Smooth muscle cell (in vitro differentiated cells): ENCODE data around the gene FBXL4. TPM values are rescaled to one million over a fixed set of nuclear protein-coding genes. Genes with fewer than 3 reads are reported as not detected.

Experiments
- DNase-seq: peaks from one replicate; lab custom pipeline; 2025; ENCODE audit not compliant: unreplicated experiment; lab: John Stamatoyannopoulos, UW
- H2AFZ ChIP-seq: fragments of 200-600 bp; sonication (generic); 2 replicates; pipeline ENCODE4 v1.6.0; 2016; ENCODE audit warnings: antibody characterized with exemption, low read depth, mild to moderate bottlenecking
- H3F3A ChIP-seq: fragments of 200-600 bp; sonication (generic); 2 replicates; pipeline ENCODE4 v1.6.0; 2017; ENCODE audit warnings: antibody characterized with exemption, low read depth
- H3K27ac ChIP-seq: fragments of 200-600 bp; sonication (generic); 2 replicates; pipeline ENCODE4 v1.5.1; 2016; ENCODE audit warnings: low read depth, mild to moderate bottlenecking
- H3K27me3 ChIP-seq: fragments of 200-600 bp; sonication (generic); 2 replicates; pipeline ENCODE4 v1.6.1; 2016; ENCODE audit warnings: low read depth, mild to moderate bottlenecking
- H3K36me3 ChIP-seq: fragments of 200-600 bp; sonication (generic); 2 replicates; pipeline ENCODE4 v1.5.1; 2016; ENCODE audit warnings: low read depth
- H3K4me1 ChIP-seq: fragments of 200-600 bp; sonication (generic); 2 replicates; pipeline ENCODE4 v1.5.1; 2016; ENCODE audit warnings: low read depth
- H3K4me2 ChIP-seq: fragments of 200-600 bp; sonication (generic); 2 replicates; pipeline ENCODE4 v1.6.0; 2016; ENCODE audit warnings: mild to moderate bottlenecking
- H3K4me3 ChIP-seq: fragments of 200-600 bp; sonication (generic); 2 replicates; pipeline ENCODE4 v1.5.1; 2016; ENCODE audit warnings: mild to moderate bottlenecking
- H3K79me2 ChIP-seq: fragments of 200-600 bp; sonication (generic); 2 replicates; pipeline ENCODE4 v1.6.0; 2016; ENCODE audit warnings: low read depth, mild to moderate bottlenecking
- H3K9ac ChIP-seq: fragments of 200-600 bp; sonication (generic); 2 replicates; pipeline ENCODE4 v1.6.0; 2016; ENCODE audit warnings: low read depth
- H3K9me3 ChIP-seq: fragments of 200-600 bp; sonication (generic); replicated peaks from 2 replicates; pipeline ENCODE4 v1.5.1; 2016; ENCODE audit warnings: low read depth
- H4K20me1 ChIP-seq: fragments of 200-600 bp; sonication (generic); 2 replicates; pipeline ENCODE4 v1.6.0; 2016; ENCODE audit warnings: low read depth
- WGBS: methylation state at CpG from one replicate; pipeline ENCODE4 v1.1.7; 2016; ENCODE audit warnings: low lambda C conversion rate; 5-methylcytosine and 5-hydroxymethylcytosine counted together
- polyA plus RNA-seq: library from polyadenylated mRNA; unstranded; fragments of >200 nt; fragmentation: Nextera tagmentation; extraction: Ambion mirVana; gene quantifications from 2 replicates; pipeline ENCODE4 v1.2.1, GENCODE V29; 2016
- total RNA-seq: library from RNA; depleted of rRNA; stranded (reverse); fragments of >200 nt; gene quantifications from 2 replicates; pipeline ENCODE4 v1.2.3, GENCODE V29; 2014
- TF ChIP-seq, protein P1 (sequence below): fragments of 200-600 bp; sonication (generic); IDR thresholded peaks from 2 replicates; pipeline ENCODE4 v1.5.1; 2017; ENCODE audit warnings: borderline replicate concordance, mild to moderate bottlenecking, antibody characterized with exemption; ENCODE audit not compliant: insufficient read depth, poor library complexity, severe bottlenecking

Gene FBXL4
- total and polyA plus RNA-seq, 2 experiments from 2014 or later: 7.3 to 18.8 TPM

DNA sequence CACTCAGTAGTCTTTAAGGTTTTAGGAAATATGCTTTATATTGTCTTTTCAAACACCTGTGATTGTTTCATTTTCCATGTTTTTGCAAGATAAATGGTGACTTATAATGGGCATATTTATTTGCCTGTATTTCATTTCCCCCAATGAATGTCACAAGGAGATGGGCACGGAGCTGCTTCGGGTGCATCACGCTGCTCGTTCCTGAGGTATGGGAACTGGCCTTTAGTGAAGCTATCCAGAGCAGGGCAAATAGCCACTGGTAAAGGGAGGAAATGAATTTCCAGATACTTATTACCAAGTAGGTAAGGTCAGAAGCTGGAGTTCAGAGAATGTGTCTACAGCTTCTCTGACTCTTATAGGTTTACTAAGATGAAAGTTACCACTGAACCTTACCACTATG is 109.7 kb downstream of the FBXL4 start:
- TF ChIP-seq, protein P1, sequence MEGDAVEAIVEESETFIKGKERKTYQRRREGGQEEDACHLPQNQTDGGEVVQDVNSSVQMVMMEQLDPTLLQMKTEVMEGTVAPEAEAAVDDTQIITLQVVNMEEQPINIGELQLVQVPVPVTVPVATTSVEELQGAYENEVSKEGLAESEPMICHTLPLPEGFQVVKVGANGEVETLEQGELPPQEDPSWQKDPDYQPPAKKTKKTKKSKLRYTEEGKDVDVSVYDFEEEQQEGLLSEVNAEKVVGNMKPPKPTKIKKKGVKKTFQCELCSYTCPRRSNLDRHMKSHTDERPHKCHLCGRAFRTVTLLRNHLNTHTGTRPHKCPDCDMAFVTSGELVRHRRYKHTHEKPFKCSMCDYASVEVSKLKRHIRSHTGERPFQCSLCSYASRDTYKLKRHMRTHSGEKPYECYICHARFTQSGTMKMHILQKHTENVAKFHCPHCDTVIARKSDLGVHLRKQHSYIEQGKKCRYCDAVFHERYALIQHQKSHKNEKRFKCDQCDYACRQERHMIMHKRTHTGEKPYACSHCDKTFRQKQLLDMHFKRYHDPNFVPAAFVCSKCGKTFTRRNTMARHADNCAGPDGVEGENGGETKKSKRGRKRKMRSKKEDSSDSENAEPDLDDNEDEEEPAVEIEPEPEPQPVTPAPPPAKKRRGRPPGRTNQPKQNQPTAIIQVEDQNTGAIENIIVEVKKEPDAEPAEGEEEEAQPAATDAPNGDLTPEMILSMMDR: no peak
- no peak for DNase-seq
- peaks cover 97% of the 10 kb centered on the region for H3K27me3 ChIP-seq

DNA sequence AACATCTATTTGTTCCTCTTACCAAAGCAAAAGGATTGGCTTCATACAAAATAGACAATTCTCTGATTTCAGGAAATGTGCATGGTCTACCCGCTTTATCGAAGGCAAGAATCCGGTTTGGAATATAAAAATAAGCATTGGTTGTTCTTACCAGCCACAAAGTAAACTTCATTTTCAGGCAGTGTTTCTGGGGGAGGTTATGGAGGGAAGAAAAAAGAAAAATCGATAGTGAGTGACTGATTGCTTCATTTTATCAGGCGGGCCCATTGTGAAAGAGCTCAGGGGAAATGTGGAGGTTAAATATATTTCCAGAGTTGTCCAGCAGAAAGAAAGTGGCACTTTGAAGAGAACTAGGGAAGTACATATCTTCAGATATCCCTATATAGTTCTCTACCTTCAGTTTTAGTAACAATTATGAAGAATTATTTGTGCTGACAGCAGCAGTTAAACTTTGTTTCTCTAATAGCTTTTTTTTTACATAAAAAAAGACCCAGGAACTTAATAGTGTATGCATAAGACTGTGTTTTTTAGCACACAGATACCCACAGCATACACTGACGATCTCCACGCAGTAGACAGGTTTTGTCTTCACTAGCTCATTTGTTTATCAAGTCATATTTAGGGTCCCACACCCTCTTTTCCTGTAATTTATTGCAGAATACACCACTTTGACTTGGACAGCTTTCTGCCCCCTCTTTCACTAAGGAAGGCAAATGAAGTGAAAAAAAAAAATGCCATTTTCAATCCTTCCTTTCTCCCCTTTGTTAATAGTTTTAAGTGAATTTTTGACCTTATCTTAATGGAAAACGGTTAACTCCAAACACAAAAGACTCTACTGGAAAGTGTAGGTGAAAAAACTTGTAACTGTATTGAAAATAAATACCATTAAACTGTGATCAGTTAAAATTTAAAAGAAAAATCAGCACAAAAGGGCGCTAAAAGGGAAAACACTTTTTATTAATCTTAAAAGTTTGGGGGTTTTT is 110.5 kb downstream of the FBXL4 start:
- DNase-seq: no peak
- Histone ChIP-seq H4K20me1 (no peaks in the 10 kb centered on the region), H3K4me1 (peaks cover 14% of the 10 kb centered on the region), H3K4me3 (no peak overlapping the region), H3K9me3 (no peaks in the 10 kb centered on the region), H3K27ac (no peak overlapping the region), H2AFZ (no peak overlapping the region), H3K27me3 (peaks cover 97% of the 10 kb centered on the region), H3K36me3 (no peaks in the 10 kb centered on the region), H3K9ac (no peak overlapping the region), H3F3A (no peaks in the 10 kb centered on the region), H3K4me2 (no peak overlapping the region), H3K79me2 (no peaks in the 10 kb centered on the region)
- TF ChIP-seq, protein P1: no peak
- 13% methylated on average over 9 of the region's 9 CpGs for WGBS

More for the DNA sequence above, 109.7 kb downstream of the FBXL4 start:
- Histone ChIP-seq H3K79me2 (no peaks in the 10 kb centered on the region), H3K4me1 (peaks cover 11% of the 10 kb centered on the region), H3K4me3 (no peak overlapping the region), H3K9ac (no peak overlapping the region), H3K27ac (no peak overlapping the region), H4K20me1 (no peaks in the 10 kb centered on the region), H3F3A (no peaks in the 10 kb centered on the region), H2AFZ (no peak overlapping the region), H3K36me3 (no peaks in the 10 kb centered on the region), H3K4me2 (no peak overlapping the region), H3K9me3 (no peaks in the 10 kb centered on the region)
- 12% methylated on average over 4 of the region's 4 CpGs for WGBS

DNA sequence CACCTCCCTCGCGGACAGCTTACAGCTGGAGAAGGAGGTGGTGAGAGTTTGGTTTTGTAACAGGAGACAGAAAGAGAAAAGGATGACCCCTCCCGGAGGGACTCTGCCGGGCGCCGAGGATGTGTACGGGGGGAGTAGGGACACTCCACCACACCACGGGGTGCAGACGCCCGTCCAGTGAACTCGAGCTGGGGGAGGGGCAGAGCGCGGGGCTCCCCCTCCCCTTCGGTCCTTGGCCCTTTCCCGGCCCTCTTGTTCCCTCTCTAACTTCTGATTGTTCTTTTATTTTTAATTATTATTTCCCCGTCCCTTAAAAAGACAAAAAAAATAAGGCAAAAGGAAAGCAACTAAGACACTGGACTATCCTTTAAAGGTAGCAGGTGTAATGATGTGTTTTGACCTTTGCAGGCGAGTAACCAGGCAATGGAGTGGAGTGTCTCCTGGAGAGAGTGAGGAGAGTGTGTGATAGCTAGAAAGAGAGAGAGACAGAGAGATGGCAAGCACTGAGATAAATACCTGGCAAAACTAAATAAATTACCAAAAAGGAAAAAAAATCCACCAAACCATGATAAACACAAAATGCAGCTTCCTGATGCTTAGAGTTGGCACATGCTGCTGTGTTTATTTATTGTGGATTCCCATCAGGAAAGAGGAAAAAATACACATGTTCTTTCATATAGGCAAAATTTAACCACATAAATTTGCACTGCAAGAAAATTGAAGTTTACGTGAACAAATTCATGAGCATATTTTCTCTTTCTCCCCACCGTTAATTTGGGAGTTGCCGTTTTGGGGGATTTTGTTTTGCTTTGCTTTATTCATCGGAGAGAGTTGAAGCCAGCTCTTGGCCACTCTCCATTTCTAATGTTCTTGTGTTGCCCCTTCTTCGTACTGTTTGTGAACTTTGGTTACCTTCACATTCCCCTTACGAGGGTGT is 111.5 kb downstream of the FBXL4 start:
- Histone ChIP-seq H3K9me3 (no peaks in the 10 kb centered on the region), H3K79me2 (no peaks in the 10 kb centered on the region), H3K27me3 (peaks cover 97% of the 10 kb centered on the region), H3F3A (no peaks in the 10 kb centered on the region), H3K9ac (no peak overlapping the region), H2AFZ (no peak overlapping the region), H3K4me3 (peak overlapping the region; percentile 19), H3K36me3 (no peaks in the 10 kb centered on the region), H3K27ac (no peak overlapping the region), H3K4me2 (peak overlapping the region; percentile 82), H3K4me1 (peaks cover 19% of the 10 kb centered on the region), H4K20me1 (no peaks in the 10 kb centered on the region)
- WGBS: 1% methylated on average over 23 of the region's 23 CpGs
- no peak for DNase-seq
- TF ChIP-seq, protein P1: no peak
